SK-N-MC (cell line): Measurements from ENCODE around the gene HDAC7.

Experiments
- EZH2 ChIP-seq: fragments of 200-600 bp; sonication (generic); IDR thresholded peaks from one replicate; pipeline ENCODE4 v1.6.1; 2017; ENCODE audit warnings: antibody characterized with exemption
- FOXP2 ChIP-seq: optimal IDR thresholded peaks from 2 replicates; pipeline ENCODE3; 2011; ENCODE audit warnings: mild to moderate bottlenecking, moderate library complexity; ENCODE audit not compliant: insufficient read depth; ENCODE audit errors: extremely low read length, control extremely low read depth
- POLR2AphosphoS5 ChIP-seq: IDR thresholded peaks from 2 replicates; pipeline ENCODE4 v1.6.1; 2012; ENCODE audit warnings: mild to moderate bottlenecking, low read depth, low read length, borderline replicate concordance

DNA sequence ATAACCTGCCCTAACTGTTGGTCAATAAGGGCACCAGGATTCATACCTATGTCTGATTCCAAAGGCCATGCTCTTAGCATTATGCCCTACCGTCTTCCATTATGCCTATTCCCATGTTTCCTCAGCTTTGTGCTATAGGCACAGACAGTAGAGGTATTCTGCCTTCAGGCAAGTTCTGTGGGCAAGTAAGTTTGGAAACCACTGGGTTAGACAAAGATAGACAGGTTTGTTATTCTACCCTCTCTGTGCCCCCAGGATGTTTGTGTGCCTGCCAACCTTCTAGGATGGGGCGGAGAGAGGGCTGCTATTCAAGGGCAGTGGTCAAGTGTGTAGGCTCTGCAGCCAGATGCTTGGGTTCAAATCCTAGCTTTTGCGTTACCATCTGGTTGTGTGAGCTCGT lies 65.6 kb downstream of the HDAC7 start:
- no peak for TF ChIP-seq EZH2
- no peak for TF ChIP-seq POLR2AphosphoS5
- no peak for TF ChIP-seq FOXP2
